ENCODE results near the gene OGFOD2. TPM values are rescaled to one million over a fixed set of nuclear protein-coding genes. Genes with fewer than 3 reads are reported as not detected.

Gene OGFOD2
- total and polyA plus RNA-seq, 2 of the 13 experiments (the other 11 are each of a cell fraction or from before 2014, with no cell fraction given), result 13.2 to 14.6 TPM

GRCh38 chr12:122984612-122985337, 9.7 kb downstream of the OGFOD2 start (continued):
- peak; percentile 70; the same call in 1 of the 2 replicates for TF ChIP-seq ZNF142 (CRISPR knock-in tag; IDR thresholded peaks at IDR 0.05)
- no peak for TF ChIP-seq NFE2L1 (CRISPR knock-in tag; IDR thresholded peaks at IDR 0.05; ENCODE audit: borderline replicate concordance)
- TF ChIP-seq ZNF124 (CRISPR knock-in tag; IDR thresholded peaks at IDR 0.05), result peak; percentile 75; the same call in 1 of the 2 replicates
- TF ChIP-seq SMYD3 (CRISPR knock-in tag; IDR thresholded peaks at IDR 0.05), result peak; percentile 86
- TF ChIP-seq ZMAT3 (CRISPR knock-in tag; conservative IDR thresholded peaks at IDR 0.05), result peak; percentile 90
- peak; percentile 37; the same call in 1 of the 2 replicates for TF ChIP-seq SMAD3 (CRISPR knock-in tag; IDR thresholded peaks at IDR 0.05)
- TF ChIP-seq DRAP1 (CRISPR knock-in tag; IDR thresholded peaks at IDR 0.05), result no peak; the same call in 1 of the 2 replicates
- peak; percentile 57; the same call in 1 of the 2 replicates for TF ChIP-seq ZBTB20 (CRISPR knock-in tag; IDR thresholded peaks at IDR 0.05; ENCODE audit: borderline replicate concordance, low read depth)
- TF ChIP-seq TBX2 (CRISPR knock-in tag; IDR thresholded peaks at IDR 0.05; ENCODE audit: borderline replicate concordance), result peak; percentile 73; the same call in 1 of the 2 replicates
- TF ChIP-seq ELK4 (CRISPR knock-in tag; IDR thresholded peaks at IDR 0.05; ENCODE audit: borderline replicate concordance), result no peak
- TF ChIP-seq TRIM22 (IDR thresholded peaks at IDR 0.05), result no peak
- TF ChIP-seq AKAP8 (CRISPR knock-in tag; IDR thresholded peaks at IDR 0.05), result peak; percentile 86
- no peak for TF ChIP-seq ZKSCAN1 (IDR thresholded peaks at IDR 0.05; ENCODE audit: low read length)
- TF ChIP-seq TBP (CRISPR knock-in tag; IDR thresholded peaks at IDR 0.05), result no peak
- TF ChIP-seq ZBTB21 (CRISPR knock-in tag; IDR thresholded peaks at IDR 0.05), result no peak
- peak; percentile 80 for TF ChIP-seq RBFOX2 (IDR thresholded peaks at IDR 0.05; ENCODE audit: low read depth, low read length)
- TF ChIP-seq MTERF4 (CRISPR knock-in tag; IDR thresholded peaks at IDR 0.05), result peak; percentile 77; the same call in 1 of the 2 replicates
- TF ChIP-seq CTCF (CRISPR knock-in tag; IDR thresholded peaks at IDR 0.05), result peak; percentile 35; the same call in 1 of the 2 replicates

All from HepG2 (cell line).